HG03571 (cell line): ENCODE results near the gene UTP25.
"Not testable (repeated sequence)": the region's sequence is repeated elsewhere in the genome, so short reads cannot be mapped to it uniquely, and the experiment has no call there.

Experiments used
- ATAC-seq: cut with Tn5 transposase; IDR thresholded peaks from one replicate; pipeline ENCODE4 v1.9.1; 2021; ENCODE audit not compliant: unreplicated experiment

Gene UTP25

GRCh38 chr1:209871430-209871829, 43.7 kb downstream of the UTP25 start:
- no peak for ATAC-seq

- no peak for ATAC-seq
Measured at GRCh38 chr1:209873067-209873799, 45.5 kb downstream of the UTP25 start.

- ATAC-seq, result no peak
Measured at GRCh38 chr1:209875515-209875914, 47.7 kb downstream of the UTP25 start.

- ATAC-seq, result no peak
Measured at GRCh38 chr1:209876078-209876800, 48.5 kb downstream of the UTP25 start.

- no peak for ATAC-seq
Measured at GRCh38 chr1:209877087-209877764, 49.5 kb downstream of the UTP25 start.

- ATAC-seq, result no peak
Measured at GRCh38 chr1:209878964-209879363, 51.2 kb downstream of the UTP25 start.

- no peak for ATAC-seq
Measured at GRCh38 chr1:209879539-209879938, 51.8 kb downstream of the UTP25 start.

- no peak for ATAC-seq
Measured at GRCh38 chr1:209880031-209880430, 52.3 kb downstream of the UTP25 start.

- ATAC-seq, result no peak
Measured at GRCh38 chr1:209881619-209882018, 53.8 kb downstream of the UTP25 start.

- no peak for ATAC-seq
Measured at GRCh38 chr1:209882286-209882685, 54.5 kb downstream of the UTP25 start.

GRCh38 chr1:209882942-209883340, 55.2 kb downstream of the UTP25 start:
- ATAC-seq, result no peak

- no peak for ATAC-seq
Measured at GRCh38 chr1:209883341-209883971, 55.7 kb downstream of the UTP25 start.

- ATAC-seq, result no peak
Measured at GRCh38 chr1:209884249-209884648, 56.5 kb downstream of the UTP25 start.

GRCh38 chr1:209884665-209885117, 56.9 kb downstream of the UTP25 start:
- ATAC-seq, result no peak

- ATAC-seq, result no peak
Measured at GRCh38 chr1:209885403-209886218, 57.8 kb downstream of the UTP25 start.

- ATAC-seq, result no peak
Measured at GRCh38 chr1:209886219-209886536, 58.4 kb downstream of the UTP25 start.

- not testable (repeated sequence) for ATAC-seq
Measured at GRCh38 chr1:209888291-209889076, 60.7 kb downstream of the UTP25 start.

- ATAC-seq, result no peak
Measured at GRCh38 chr1:209889077-209889418, 61.3 kb downstream of the UTP25 start.

GRCh38 chr1:209890641-209891330, 63.0 kb downstream of the UTP25 start:
- no peak for ATAC-seq
